ENCODE measurements around the gene PTCHD1.

PTCHD1 gene

GRCh38 chrX:23334848-23335599, at the start of gene PTCHD1:
Gene PTCHD1, plus strand, starts transcription at chrX:23334849. Its CDS starts 27 bp downstream, at chrX:23334876.
- DNase-seq = no peak

GRCh38 chrX:23286731-23287130, 47.9 kb upstream of the PTCHD1 start:
- no peak for DNase-seq

- no peak for DNase-seq
Measured at GRCh38 chrX:23287191-23287725, 47.4 kb upstream of the PTCHD1 start.

GRCh38 chrX:23292354-23292987, 42.2 kb upstream of the PTCHD1 start:
- no peak for DNase-seq

GRCh38 chrX:23292988-23293651, 41.5 kb upstream of the PTCHD1 start:
- no peak for DNase-seq

- DNase-seq = no peak
Measured at GRCh38 chrX:23304881-23305280, 29.8 kb upstream of the PTCHD1 start.

GRCh38 chrX:23311731-23312130, 22.9 kb upstream of the PTCHD1 start:
- DNase-seq = no peak

GRCh38 chrX:23312136-23312535, 22.5 kb upstream of the PTCHD1 start:
- DNase-seq = no peak

- DNase-seq = no peak
Measured at GRCh38 chrX:23317799-23318724, 16.6 kb upstream of the PTCHD1 start.

GRCh38 chrX:23327104-23327503, 7.5 kb upstream of the PTCHD1 start:
- DNase-seq = no peak

- no peak for DNase-seq
Measured at GRCh38 chrX:23331701-23332100, 2.9 kb upstream of the PTCHD1 start.

- no peak for DNase-seq
Measured at GRCh38 chrX:23332101-23332887, 2.4 kb upstream of the PTCHD1 start.

GRCh38 chrX:23332888-23333821, 1.5 kb upstream of the PTCHD1 start:
- DNase-seq = no peak

- DNase-seq = no peak
Measured at GRCh38 chrX:23333842-23334520, 668 bp upstream of the PTCHD1 start.

- DNase-seq = no peak
Measured at GRCh38 chrX:23334521-23334847, 165 bp upstream of the PTCHD1 start.

- no peak for DNase-seq
Measured at GRCh38 chrX:23338334-23338733, 3.7 kb downstream of the PTCHD1 start.

GRCh38 chrX:23341452-23341851, 6.8 kb downstream of the PTCHD1 start:
- DNase-seq = no peak

GRCh38 chrX:23344238-23344903, 9.7 kb downstream of the PTCHD1 start:
- no peak for DNase-seq

GRCh38 chrX:23344904-23345271, 10.2 kb downstream of the PTCHD1 start:
- DNase-seq = no peak

- DNase-seq = no peak
Measured at GRCh38 chrX:23356189-23356588, 21.5 kb downstream of the PTCHD1 start.

All from stimulated activated naive CD4-positive, alpha-beta T cell treated with Interleukin-2 at 50 U/mL for 16 hours (primary cell).